ENCODE data around the gene ST13. TPM values are rescaled to one million over a fixed set of nuclear protein-coding genes. Genes with fewer than 3 reads are reported as not detected.

The ST13 gene
- total RNA-seq, 4 donors from 2014 or later: 53.4 to 75.1 (median 72.0) TPM

- TF ChIP-seq POLR2A (IDR thresholded peaks at IDR 0.05) (no peak), CTCF (IDR thresholded peaks at IDR 0.05) (peak in 2 of 6 experiments; percentile 3 to 11)
- Histone ChIP-seq H3K36me3 (peaks cover 0 to 13% (median 0%) of the 10 kb centered on the region in 3 donors), H3K27ac (peak overlapping the region; percentile 69 to 83 (median 76)), H3K4me1 (peaks cover 0 to 19% (median 8%) of the 10 kb centered on the region in 4 donors), H3K27me3 (no peaks in the 10 kb centered on the region), H3K9me3 (no peaks in the 10 kb centered on the region), H3K4me3 (peak overlapping the region; percentile 77 to 96 (median 80))
- no peak for DNase-seq
Measured at GRCh38 chr22:40819599-40820140, 36.8 kb downstream of the ST13 start.

- peak within 1 kb of the TSS; percentile 69 to 83 (median 76) for H3K27ac ChIP-seq
- H3K4me3 ChIP-seq: peak within 1 kb of the TSS; percentile 77 to 96 (median 80)
- H3K36me3 ChIP-seq: peaks cover 0 to 6% (median 0%) of the 10 kb centered on the region in 3 donors
- H3K4me1 ChIP-seq: peaks cover 0 to 19% (median 8%) of the 10 kb centered on the region in 4 donors
- TF ChIP-seq POLR2A (IDR thresholded peaks at IDR 0.05): peak in 1 of 2 donors; percentile 34
- peak in 5 of 6 experiments; percentile 28 to 56 (median 37) for TF ChIP-seq CTCF (IDR thresholded peaks at IDR 0.05)
- DNase-seq: peak; percentile 88 to 96 (median 96)
- H3K27me3 ChIP-seq: no peaks in the 10 kb centered on the region
- no peaks in the 10 kb centered on the region for H3K9me3 ChIP-seq
Measured at GRCh38 chr22:40818747-40819598, 37.5 kb downstream of the ST13 start, which contains the start of gene SLC25A17. Gene SLC25A17 (minus strand): TSS chr22:40819346. CDS start chr22:40819248, 98 bp downstream.

- H3K9me3 ChIP-seq: no peaks in the 10 kb centered on the region
- DNase-seq: peak in 1 of 3 donors; percentile 25
- peak overlapping the region; percentile 77 to 96 (median 80) for H3K4me3 ChIP-seq
- H3K4me1 ChIP-seq: peaks cover 0 to 19% (median 8%) of the 10 kb centered on the region in 4 donors
- H3K36me3 ChIP-seq: peaks cover 0 to 3% (median 0%) of the 10 kb centered on the region in 3 donors
- H3K27ac ChIP-seq: peak overlapping the region in 1 of 4 donors; percentile 83
- H3K27me3 ChIP-seq: no peaks in the 10 kb centered on the region
- TF ChIP-seq POLR2A (IDR thresholded peaks at IDR 0.05) (no peak), CTCF (IDR thresholded peaks at IDR 0.05) (no peak)
Measured at GRCh38 chr22:40818192-40818746, 38.2 kb downstream of the ST13 start.

GRCh38 chr22:40817737-40818136 lies 38.7 kb downstream of the ST13 start:
- H3K36me3 ChIP-seq: peaks cover 0 to 3% (median 0%) of the 10 kb centered on the region in 3 donors

More at GRCh38 chr22:40817737-40818136, 38.7 kb downstream of the ST13 start:
- peak overlapping the region in 1 of 4 donors; percentile 96 for H3K4me3 ChIP-seq
- no peak for DNase-seq
- H3K4me1 ChIP-seq: peaks cover 0 to 19% (median 8%) of the 10 kb centered on the region in 4 donors
- no peaks in the 10 kb centered on the region for H3K9me3 ChIP-seq
- H3K27ac ChIP-seq: no peak overlapping the region
- no peak for TF ChIP-seq POLR2A (IDR thresholded peaks at IDR 0.05)
- no peak for TF ChIP-seq CTCF (IDR thresholded peaks at IDR 0.05)
- no peaks in the 10 kb centered on the region for H3K27me3 ChIP-seq

All from Peyer's patch (tissue), 4 donors.